Neuron (in vitro differentiated cells): ENCODE results near the gene GDF9.

Experiments used
- H2AFZ ChIP-seq: one replicate; pipeline ENCODE4 v1.6.1; 2013; ENCODE audit warnings: low read depth, mild to moderate bottlenecking, inconsistent platforms, low read length, moderate library complexity
- H3K27me3 ChIP-seq: one replicate; pipeline ENCODE4 v1.6.1; 2013; ENCODE audit warnings: low read length; ENCODE audit not compliant: insufficient read depth
- H3K36me3 ChIP-seq: one replicate; pipeline ENCODE4 v1.6.1; 2013; ENCODE audit warnings: low read length; ENCODE audit not compliant: insufficient read depth
- H3K4me1 ChIP-seq: one replicate; pipeline ENCODE4 v1.6.1; 2013; ENCODE audit warnings: low read length; ENCODE audit not compliant: insufficient read depth
- H3K4me3 ChIP-seq: 2 replicates; pipeline ENCODE4 v1.5.1; 2013; ENCODE audit warnings: mild to moderate bottlenecking, low read length, moderate library complexity
- H3K9me3 ChIP-seq: one replicate; pipeline ENCODE4 v1.6.1; 2013; ENCODE audit warnings: low read length

GDF9 gene

DNA sequence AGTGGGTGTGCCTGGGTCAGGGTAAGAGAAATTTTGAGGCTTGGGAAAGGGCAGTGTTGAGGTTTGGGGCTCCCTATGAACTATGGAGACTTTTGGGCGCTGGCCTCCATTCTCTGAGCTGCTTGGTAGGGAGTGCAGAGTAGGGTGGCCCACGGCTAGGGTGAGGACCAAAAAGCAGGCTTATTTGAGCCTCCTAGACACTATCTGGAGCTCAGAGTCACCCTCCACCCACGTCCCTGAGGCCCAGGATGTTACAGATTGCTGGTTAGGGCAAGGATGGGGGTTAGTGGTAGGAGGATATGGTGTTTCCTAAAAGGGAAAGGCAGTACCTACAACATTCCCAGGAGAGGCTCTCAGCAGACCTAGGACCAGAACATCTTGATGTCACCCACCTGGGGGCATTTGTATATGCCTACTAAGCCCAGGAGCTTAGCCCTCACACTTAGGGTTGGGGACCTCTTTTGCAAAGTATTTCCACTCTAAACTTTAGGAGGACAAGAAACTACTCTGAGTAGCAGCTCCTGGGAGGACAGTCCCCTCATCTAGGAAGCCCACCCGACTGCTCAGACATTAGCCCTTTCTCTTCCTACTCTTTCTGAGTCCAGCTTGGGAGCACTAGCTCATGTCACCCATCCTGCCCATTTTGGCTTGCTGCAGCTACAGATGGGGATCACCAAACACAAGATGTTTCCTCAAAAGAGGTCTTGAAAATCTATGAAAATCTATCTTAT is 38.2 kb downstream of the GDF9 start:
- no peaks in the 10 kb centered on the region for H3K9me3 ChIP-seq
- H3K27me3 ChIP-seq = peaks cover 60% of the 10 kb centered on the region
- H2AFZ ChIP-seq = no peak overlapping the region
- H3K36me3 ChIP-seq = no peaks in the 10 kb centered on the region
- no peak overlapping the region for H3K4me3 ChIP-seq
- no peaks in the 10 kb centered on the region for H3K4me1 ChIP-seq

DNA sequence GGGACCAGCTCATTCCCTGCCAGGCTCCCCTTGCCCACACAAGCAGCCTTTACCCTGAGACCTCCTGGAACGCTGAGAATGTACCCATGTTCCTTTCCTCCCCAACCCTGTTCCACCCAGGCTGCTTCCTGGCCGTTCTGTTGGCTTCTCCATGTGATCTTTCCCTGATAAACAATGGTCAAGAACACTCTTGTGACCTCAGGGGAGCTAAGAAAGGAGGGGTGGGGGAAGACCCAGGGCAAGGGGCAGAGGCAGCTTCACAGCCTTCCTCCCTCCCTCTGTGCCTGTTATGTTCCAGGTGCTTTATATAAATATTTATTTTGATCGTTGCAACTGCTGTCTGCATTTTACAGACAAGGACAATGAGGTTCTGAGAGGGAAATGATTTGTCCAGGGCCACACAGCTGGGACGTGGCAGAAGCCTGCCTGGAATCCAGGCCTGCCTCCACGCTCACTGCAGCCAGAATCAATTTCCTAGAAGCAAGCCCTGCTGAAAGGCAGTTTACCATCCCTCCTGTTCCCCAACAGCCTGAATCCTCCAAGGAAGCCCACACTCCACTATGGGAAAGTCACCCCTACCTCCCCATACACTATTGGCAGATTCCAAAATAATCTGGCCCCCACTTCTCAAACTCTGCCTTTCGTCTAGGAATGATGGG is 39.7 kb downstream of the GDF9 start:
- H2AFZ ChIP-seq = no peak overlapping the region
- H3K4me1 ChIP-seq = no peaks in the 10 kb centered on the region
- peaks cover 56% of the 10 kb centered on the region for H3K27me3 ChIP-seq
- no peaks in the 10 kb centered on the region for H3K9me3 ChIP-seq
- no peaks in the 10 kb centered on the region for H3K36me3 ChIP-seq
- no peak overlapping the region for H3K4me3 ChIP-seq

DNA sequence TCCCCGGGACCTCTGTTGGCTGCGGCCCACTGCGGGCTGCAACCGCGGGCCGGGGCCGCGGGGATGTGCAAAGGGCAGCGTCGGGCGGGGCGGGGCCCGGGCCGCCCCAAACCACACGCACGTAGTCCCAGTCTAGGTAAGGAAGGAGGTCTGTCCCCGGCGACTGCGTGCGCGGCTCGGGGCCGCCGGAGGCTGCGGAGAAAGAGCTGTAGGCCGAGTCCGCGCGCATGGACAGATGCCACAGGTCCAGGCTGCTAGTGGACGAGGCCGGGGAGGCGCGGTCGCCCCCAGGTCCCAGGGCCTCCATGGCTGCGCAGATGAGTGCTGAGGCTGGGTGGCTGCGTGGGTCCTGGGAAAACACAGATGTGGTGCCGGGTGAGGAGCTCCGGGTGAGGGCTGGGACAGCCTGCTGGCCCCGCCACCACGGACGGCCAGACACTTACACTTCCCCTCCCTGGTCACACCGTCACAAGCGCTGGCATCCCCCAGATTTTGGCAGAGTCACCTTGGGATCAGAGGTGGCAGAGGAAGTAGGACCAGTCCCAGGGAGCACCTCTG is 40.4 kb downstream of the GDF9 start:
- Histone ChIP-seq H2AFZ (no peak overlapping the region), H3K4me3 (no peak overlapping the region), H3K9me3 (no peaks in the 10 kb centered on the region), H3K36me3 (no peaks in the 10 kb centered on the region), H3K27me3 (peaks cover 49% of the 10 kb centered on the region), H3K4me1 (peaks cover 3% of the 10 kb centered on the region)

DNA sequence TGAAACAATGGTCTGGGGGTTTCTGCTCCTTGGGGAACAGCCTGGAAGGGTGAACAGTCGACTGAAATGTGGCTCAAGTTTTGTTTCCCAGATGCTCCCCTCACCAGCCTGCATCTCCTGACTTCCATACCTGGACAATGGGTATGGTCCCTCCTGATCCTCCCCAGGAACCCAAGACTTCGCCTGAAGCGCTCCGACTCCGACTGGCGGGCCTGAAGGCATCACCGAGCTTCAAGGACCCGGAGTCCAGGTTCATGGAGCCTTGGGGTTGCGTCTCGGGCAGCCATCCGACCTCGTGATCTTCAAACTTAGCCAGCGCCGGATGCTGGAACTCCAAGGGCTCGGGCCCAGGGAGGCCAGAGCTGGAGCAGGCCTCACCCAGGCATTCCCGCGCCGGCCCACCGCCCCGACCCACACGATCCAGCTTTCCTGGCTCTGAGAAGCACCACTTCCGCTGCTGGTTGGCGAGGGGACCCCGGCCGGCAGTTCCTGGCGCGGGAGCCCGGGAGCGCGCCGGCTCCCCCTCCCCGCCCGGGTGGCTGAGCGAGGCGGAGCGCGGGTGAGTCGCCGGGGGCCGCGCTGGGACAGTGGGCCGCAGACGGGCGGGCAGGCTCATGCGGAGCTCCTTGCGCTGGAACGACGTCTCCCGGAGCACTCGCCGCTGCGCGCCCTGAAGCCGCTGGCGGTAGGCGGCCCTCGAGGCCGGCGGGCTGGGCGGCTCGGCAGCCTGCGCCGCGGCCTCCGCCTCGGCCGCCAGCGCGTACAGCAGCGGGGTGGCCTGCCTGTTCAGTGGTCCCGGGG is 41.0 kb downstream of the GDF9 start:
- Histone ChIP-seq H2AFZ (no peak overlapping the region), H3K36me3 (no peaks in the 10 kb centered on the region), H3K4me1 (peaks cover 9% of the 10 kb centered on the region), H3K9me3 (no peaks in the 10 kb centered on the region), H3K4me3 (no peak overlapping the region), H3K27me3 (peaks cover 45% of the 10 kb centered on the region)

DNA sequence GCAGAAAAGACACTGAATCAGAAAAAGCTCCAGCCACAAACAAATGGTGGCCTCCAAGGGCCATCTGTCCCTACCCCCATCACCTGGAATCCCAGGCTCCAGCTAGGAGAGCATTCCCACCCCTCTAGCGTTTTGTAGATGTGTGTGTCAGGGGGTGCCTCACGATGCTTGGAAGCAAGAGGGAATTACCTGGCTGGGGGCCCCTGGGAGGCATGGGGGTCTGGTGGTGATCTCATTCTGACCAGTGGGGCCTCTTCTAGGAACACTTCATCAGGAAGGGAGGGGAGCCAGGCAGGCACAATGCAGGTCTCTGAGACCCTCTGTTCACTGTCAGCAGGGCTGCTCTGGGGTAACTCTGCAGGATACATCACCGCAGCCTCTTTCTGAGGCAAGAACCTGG is 41.8 kb downstream of the GDF9 start:
- Histone ChIP-seq H2AFZ (no peak overlapping the region), H3K36me3 (no peaks in the 10 kb centered on the region), H3K4me1 (peaks cover 9% of the 10 kb centered on the region), H3K27me3 (peaks cover 39% of the 10 kb centered on the region), H3K9me3 (no peaks in the 10 kb centered on the region), H3K4me3 (no peak overlapping the region)

DNA sequence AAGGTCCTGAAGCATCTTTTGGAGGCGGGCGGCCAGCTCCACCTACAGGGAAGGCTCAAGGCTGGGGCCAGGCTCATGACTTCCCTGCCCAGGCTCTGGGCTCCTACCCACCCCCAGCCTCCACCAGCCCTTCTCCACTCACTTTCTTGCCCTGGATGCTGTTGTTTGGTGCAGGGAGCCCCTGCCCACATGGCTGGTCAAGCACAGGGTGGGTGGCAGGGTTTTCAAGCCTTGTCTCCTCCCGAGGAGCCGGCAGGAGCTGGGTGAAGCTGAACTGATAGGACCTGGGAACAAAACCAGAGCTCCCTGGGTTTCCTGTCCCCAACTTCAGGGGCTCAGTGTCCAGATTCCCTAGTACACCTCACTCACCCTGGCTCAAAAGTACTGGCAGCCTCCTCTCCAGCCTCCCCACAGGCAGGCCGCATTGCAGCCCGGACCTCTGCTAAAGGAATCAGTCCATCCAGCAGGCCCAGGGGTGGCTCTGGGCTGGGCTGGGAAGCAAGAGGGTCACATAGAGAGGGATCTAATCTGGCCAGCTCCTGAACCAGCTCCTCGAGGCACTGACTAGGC is 42.7 kb downstream of the GDF9 start:
- Histone ChIP-seq H3K27me3 (peaks cover 31% of the 10 kb centered on the region), H2AFZ (no peak overlapping the region), H3K4me1 (peaks cover 9% of the 10 kb centered on the region), H3K4me3 (no peak overlapping the region), H3K9me3 (no peaks in the 10 kb centered on the region), H3K36me3 (no peaks in the 10 kb centered on the region)

DNA sequence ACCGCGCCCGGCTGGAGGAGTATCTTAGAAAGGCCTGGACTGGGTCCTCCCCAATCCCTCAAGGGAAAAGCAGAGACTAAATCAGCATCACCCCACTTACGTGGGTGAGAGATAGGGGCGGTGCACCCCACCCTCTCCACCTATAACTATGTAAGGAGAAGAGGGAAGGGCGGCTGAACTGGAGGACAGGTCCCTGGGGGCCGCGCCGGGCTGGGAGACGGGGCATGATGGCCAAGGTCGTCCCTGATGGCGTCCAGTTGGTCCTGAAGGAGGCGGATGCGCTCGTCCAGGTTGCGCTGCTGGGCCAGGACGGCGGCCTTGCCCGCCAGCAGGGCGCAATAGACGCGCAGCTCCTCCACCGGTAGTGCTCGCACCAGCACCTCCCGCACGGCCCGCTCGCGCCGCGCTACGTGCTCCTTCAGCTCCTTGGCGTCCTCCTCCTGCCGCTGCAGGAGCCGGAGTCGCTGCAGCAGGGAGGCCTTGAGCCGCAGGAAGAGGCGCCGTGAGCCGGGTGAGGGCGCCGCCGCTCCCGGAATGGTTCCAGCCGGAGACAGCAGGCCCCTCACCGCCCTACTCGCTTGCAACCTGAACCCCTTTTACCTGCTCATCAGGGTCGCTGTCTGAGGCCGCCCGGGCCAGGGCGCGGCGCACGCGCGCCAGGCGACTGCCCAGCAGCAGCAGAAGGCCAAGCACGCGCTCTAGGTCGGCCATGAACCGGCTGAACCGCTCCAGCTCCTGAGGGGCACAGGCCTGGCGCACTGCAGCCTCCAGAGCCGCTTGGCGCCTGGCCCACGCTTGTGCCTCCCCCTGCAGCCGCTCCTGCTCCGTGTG is 43.4 kb downstream of the GDF9 start:
- H3K36me3 ChIP-seq = no peaks in the 10 kb centered on the region
- H2AFZ ChIP-seq = no peak overlapping the region
- no peak overlapping the region for H3K4me3 ChIP-seq
- no peaks in the 10 kb centered on the region for H3K9me3 ChIP-seq
- H3K27me3 ChIP-seq = peaks cover 30% of the 10 kb centered on the region
- H3K4me1 ChIP-seq = peaks cover 9% of the 10 kb centered on the region

DNA sequence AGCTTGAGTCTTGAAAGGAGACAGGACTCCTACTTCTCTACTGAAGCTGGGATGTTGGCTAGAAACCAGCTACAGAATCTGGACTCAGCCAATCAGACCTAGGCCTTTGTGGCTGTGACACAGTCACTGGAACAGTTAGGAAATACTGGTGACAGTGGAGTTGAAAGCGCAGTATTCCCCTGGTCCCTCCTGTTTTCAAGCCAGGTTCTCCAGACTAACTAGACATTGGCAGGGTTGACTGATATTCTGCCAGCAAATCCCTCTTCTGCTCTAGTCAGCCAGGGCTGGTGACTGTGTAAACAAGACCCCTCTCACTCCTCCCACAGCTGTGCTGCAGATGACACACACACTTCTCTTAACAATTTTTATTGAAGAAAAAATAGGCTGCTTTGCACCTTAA is 44.5 kb downstream of the GDF9 start:
- H3K9me3 ChIP-seq = no peaks in the 10 kb centered on the region
- peaks cover 9% of the 10 kb centered on the region for H3K4me1 ChIP-seq
- no peak overlapping the region for H3K4me3 ChIP-seq
- H3K36me3 ChIP-seq = no peaks in the 10 kb centered on the region
- H2AFZ ChIP-seq = no peak overlapping the region
- peaks cover 29% of the 10 kb centered on the region for H3K27me3 ChIP-seq

DNA sequence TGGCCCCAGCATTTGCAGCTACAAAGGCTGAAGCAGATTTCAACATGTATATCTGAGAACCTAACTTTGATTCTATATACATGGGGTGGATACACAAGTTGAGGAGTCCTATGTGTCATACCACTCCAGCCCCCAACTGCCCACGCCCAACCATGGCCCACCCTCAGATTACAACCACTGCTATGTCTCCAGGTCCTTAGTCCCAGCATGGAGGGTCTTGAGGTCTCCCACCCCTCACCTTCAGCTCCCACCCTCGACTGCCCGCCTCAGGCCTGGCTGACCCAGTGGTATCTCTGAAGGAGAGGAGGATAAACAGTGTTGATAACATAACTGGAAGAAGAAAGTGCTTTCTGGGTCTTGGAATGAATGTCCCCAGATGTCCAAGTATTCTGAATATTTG is 44.9 kb downstream of the GDF9 start:
- Histone ChIP-seq H2AFZ (no peak overlapping the region), H3K4me1 (peaks cover 9% of the 10 kb centered on the region), H3K9me3 (no peaks in the 10 kb centered on the region), H3K36me3 (no peaks in the 10 kb centered on the region), H3K4me3 (no peak overlapping the region), H3K27me3 (peaks cover 29% of the 10 kb centered on the region)

DNA sequence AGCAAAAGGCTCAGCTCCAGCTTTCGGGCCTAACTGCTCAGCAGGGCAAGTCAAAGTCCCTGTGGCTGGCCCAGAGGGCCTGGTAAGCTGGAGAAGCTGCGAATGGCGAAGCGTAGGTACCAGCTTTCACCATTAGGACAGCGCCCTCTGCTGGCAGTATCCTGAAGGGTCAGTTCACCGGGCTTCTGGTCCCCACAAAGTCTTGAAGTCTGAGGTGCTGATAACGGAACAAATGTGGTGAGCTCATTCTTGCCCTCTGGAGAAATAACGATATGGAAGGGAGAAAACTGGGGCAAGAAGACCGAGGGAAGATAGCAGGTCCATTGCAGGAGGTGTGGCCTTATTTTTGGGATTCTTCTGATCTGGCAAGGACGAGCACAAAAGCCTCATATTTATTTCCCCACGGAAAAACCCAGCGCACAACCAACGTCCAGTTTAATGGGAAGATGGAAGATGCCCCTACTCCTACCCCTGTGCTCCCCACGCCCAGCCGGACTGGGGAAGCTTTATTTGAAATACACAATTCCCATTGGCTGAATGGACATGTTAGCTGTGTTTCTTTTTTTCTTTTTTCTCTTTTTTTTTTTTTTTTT is 46.0 kb downstream of the GDF9 start:
- Histone ChIP-seq H3K4me1 (peaks cover 9% of the 10 kb centered on the region), H3K36me3 (no peaks in the 10 kb centered on the region), H3K4me3 (no peak overlapping the region), H3K27me3 (peaks cover 35% of the 10 kb centered on the region), H3K9me3 (no peaks in the 10 kb centered on the region), H2AFZ (no peak overlapping the region)

DNA sequence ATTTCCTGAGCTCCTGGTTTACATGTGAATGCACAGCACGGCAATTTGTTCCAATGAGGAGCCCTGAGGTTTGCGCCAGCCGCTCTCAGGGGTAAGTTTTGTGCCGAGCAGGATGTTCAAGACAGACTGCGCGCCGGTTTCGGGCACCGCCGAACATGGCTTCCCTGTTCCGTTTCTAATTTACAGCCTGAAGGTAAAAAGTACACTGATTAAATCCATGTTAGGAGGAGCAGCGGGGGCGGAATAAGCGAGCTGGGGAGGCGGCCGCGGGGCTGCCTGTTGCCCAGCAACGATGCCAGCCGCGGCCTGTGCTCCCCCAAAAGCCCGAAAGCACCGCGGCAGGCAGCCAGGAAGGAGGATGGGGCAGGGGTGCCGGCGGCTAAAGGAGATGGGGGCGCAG is 46.8 kb downstream of the GDF9 start:
- Histone ChIP-seq H3K4me1 (peaks cover 9% of the 10 kb centered on the region), H3K9me3 (peaks cover 5% of the 10 kb centered on the region), H3K36me3 (no peaks in the 10 kb centered on the region), H3K4me3 (no peak overlapping the region), H3K27me3 (peaks cover 43% of the 10 kb centered on the region), H2AFZ (no peak overlapping the region)

DNA sequence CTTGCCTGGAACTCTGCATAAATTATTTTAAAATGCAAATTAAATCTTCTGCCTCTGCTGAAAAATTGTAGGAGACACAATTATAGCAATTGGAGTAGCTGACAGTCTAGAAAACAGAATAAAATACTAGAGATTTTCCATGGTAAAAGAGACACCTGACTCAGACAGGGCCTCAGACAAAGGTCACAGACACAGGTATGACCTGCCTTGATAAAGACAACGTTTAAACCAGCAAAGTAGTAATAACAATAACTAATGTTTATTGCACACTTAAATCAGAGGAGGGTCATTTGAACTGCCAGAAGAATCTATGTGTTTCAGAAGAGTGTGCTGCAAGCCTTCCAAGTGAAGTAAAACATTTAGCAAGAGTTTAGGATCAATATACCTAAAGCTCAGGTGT is 49.3 kb downstream of the GDF9 start:
- H3K27me3 ChIP-seq = peaks cover 50% of the 10 kb centered on the region
- H2AFZ ChIP-seq = no peak overlapping the region
- peaks cover 8% of the 10 kb centered on the region for H3K9me3 ChIP-seq
- no peak overlapping the region for H3K4me3 ChIP-seq
- peaks cover 17% of the 10 kb centered on the region for H3K4me1 ChIP-seq
- no peaks in the 10 kb centered on the region for H3K36me3 ChIP-seq
